GM23338 (cell line): ENCODE results near the gene ANKRD63. TPM values are rescaled to one million over a fixed set of nuclear protein-coding genes. Genes with fewer than 3 reads are reported as not detected.

ENCODE experiments used
- ATAC-seq: fragments of 200-7000 bp; cut with Tn5 transposase; 3 replicates; pipeline ENCODE4 v1.9.1; 2020
- DNase-seq: peaks from one replicate; pipeline ENCODE4 v3.0.0-alpha.2; 2015; ENCODE audit warnings: low spot score
- H2AFZ ChIP-seq: fragments of 200-600 bp; sonication (generic); 2 replicates; pipeline ENCODE4 v1.8.0; 2016; ENCODE audit warnings: antibody characterized with exemption, mild to moderate bottlenecking, moderate library complexity
- H3F3A ChIP-seq: fragments of 200-600 bp; sonication (generic); replicated peaks from 2 replicates; pipeline ENCODE4 v1.8.0; 2017; ENCODE audit warnings: antibody characterized with exemption, mixed run types, low read depth
- H3K27ac ChIP-seq: fragments of 200-600 bp; sonication (generic); 2 replicates; pipeline ENCODE4 v1.6.1; 2016; ENCODE audit warnings: low read depth
- H3K27me3 ChIP-seq: fragments of 200-600 bp; sonication (generic); 2 replicates; pipeline ENCODE4 v1.8.0; 2016; ENCODE audit warnings: mild to moderate bottlenecking, mixed run types, moderate library complexity; ENCODE audit not compliant: insufficient read depth
- H3K36me3 ChIP-seq: fragments of 200-600 bp; sonication (generic); 2 replicates; pipeline ENCODE4 v1.8.0; 2016; ENCODE audit warnings: mild to moderate bottlenecking; ENCODE audit not compliant: insufficient read depth
- H3K4me1 ChIP-seq: fragments of 200-600 bp; sonication (generic); 2 replicates; pipeline ENCODE4 v1.8.0; 2016; ENCODE audit warnings: mild to moderate bottlenecking, moderate library complexity; ENCODE audit not compliant: insufficient read depth
- H3K4me2 ChIP-seq: fragments of 200-600 bp; sonication (generic); 2 replicates; pipeline ENCODE4 v1.7.1; 2017; ENCODE audit warnings: mixed run types
- H3K4me3 ChIP-seq: fragments of 200-600 bp; sonication (generic); 2 replicates; pipeline ENCODE4 v1.6.1; 2016; ENCODE audit warnings: mixed run types
- H3K79me2 ChIP-seq: fragments of 200-600 bp; sonication (generic); replicated peaks from 2 replicates; pipeline ENCODE4 v1.8.0; 2017; ENCODE audit warnings: mild to moderate bottlenecking; ENCODE audit not compliant: insufficient read depth
- H3K9me2 ChIP-seq: fragments of 200-600 bp; sonication (generic); 2 replicates; pipeline ENCODE4 v1.8.0; 2017; ENCODE audit not compliant: insufficient read depth
- H4K20me1 ChIP-seq: fragments of 200-600 bp; sonication (generic); replicated peaks from 2 replicates; pipeline ENCODE4 v1.8.0; 2017; ENCODE audit warnings: mild to moderate bottlenecking; ENCODE audit not compliant: insufficient read depth
- H3K27ac Mint-ChIP-seq: 2 replicates; pipeline ENCODE4 v1.8.0; 2020; ENCODE audit warnings: inconsistent platforms, mild to moderate bottlenecking, moderate library complexity, mixed read lengths
- H3K27me3 Mint-ChIP-seq: 3 replicates; pipeline ENCODE4 v1.8.0; 2022; ENCODE audit warnings: low read depth, mild to moderate bottlenecking, moderate library complexity, mixed read lengths, inconsistent platforms; ENCODE audit not compliant: insufficient read depth, poor library complexity
- H3K36me3 Mint-ChIP-seq: 3 replicates; pipeline ENCODE4 v1.8.0; 2021; ENCODE audit warnings: low read depth, mild to moderate bottlenecking, inconsistent platforms, moderate library complexity, mixed read lengths
- H3K4me1 Mint-ChIP-seq: 3 replicates; pipeline ENCODE4 v1.8.0; 2020; ENCODE audit warnings: mild to moderate bottlenecking, inconsistent platforms, mixed read lengths
- H3K4me3 Mint-ChIP-seq: 3 replicates; pipeline ENCODE4 v1.8.0; 2021; ENCODE audit warnings: moderate library complexity, mild to moderate bottlenecking, inconsistent platforms, mixed read lengths
- H3K9me3 Mint-ChIP-seq: 3 replicates; pipeline ENCODE4 v1.8.0; 2020; ENCODE audit warnings: moderate library complexity, mild to moderate bottlenecking, inconsistent platforms, mixed read lengths
- EZH2 ChIP-seq: fragments of 200-600 bp; sonication (generic); IDR thresholded peaks from one replicate; pipeline ENCODE4 v1.8.0; 2017; ENCODE audit warnings: antibody characterized with exemption, mild to moderate bottlenecking, low read depth; ENCODE audit not compliant: unreplicated experiment
- EZH2phosphoT487 ChIP-seq: fragments of 200-600 bp; sonication (generic); IDR thresholded peaks from one replicate; pipeline ENCODE4 v1.8.1; 2018; ENCODE audit warnings: antibody characterized with exemption; ENCODE audit not compliant: unreplicated experiment
- JUNB ChIP-seq: IDR thresholded peaks from one replicate; pipeline ENCODE4 v1.6.1; 2016; ENCODE audit warnings: antibody characterized with exemption; ENCODE audit not compliant: unreplicated experiment
- NANOG ChIP-seq: IDR thresholded peaks from 2 replicates; pipeline ENCODE4 v1.6.1; 2016; ENCODE audit warnings: antibody characterized with exemption, borderline replicate concordance
- POLR2AphosphoS5 ChIP-seq: IDR thresholded peaks from 2 replicates; pipeline ENCODE4 v1.6.1; 2016; ENCODE audit warnings: antibody characterized with exemption, low read depth
- STAT1 ChIP-seq: IDR thresholded peaks from one replicate; pipeline ENCODE4 v1.6.1; 2016; ENCODE audit warnings: antibody characterized with exemption; ENCODE audit not compliant: unreplicated experiment
- ZNF114 ChIP-seq: fragments of 250-450 bp; sonication (Bioruptor Pico); IDR thresholded peaks from 2 replicates; pipeline ENCODE4 v1.5.0; 2020; ENCODE audit warnings: mild to moderate bottlenecking, moderate library complexity
- ZNF331 ChIP-seq: fragments of 250-450 bp; sonication (Bioruptor Pico); IDR thresholded peaks from 2 replicates; pipeline ENCODE4 v1.5.0; 2020; ENCODE audit warnings: low read depth, mild to moderate bottlenecking, moderate library complexity
- polyA plus RNA-seq: library from polyadenylated mRNA; unstranded; fragments of >200 nt; fragmentation: Nextera tagmentation; extraction: Ambion mirVana; gene quantifications from 2 replicates; pipeline ENCODE4 v1.2.1, GENCODE V29; 2016
- total RNA-seq: library from RNA; depleted of rRNA; stranded (reverse); fragments of >200 nt; shearing (Covaris generic); gene quantifications from 2 replicates; pipeline ENCODE4 v1.2.3, GENCODE V29; 2014
- TF ChIP-seq, protein P1 (sequence below), 2 experiments: fragments of 200-600 bp in 1 of 2; sonication (generic) in 1 of 2; conservative IDR thresholded peaks; 2 replicates each; pipeline versions ENCODE4 v1.5.1 to v1.6.1; 2016 to 2017; ENCODE audit warnings: antibody characterized with exemption in 2 of 2, low read depth in 2 of 2, mild to moderate bottlenecking in 2 of 2, moderate library complexity in 1 of 2
- TF ChIP-seq, protein P2 (sequence below): IDR thresholded peaks from 2 replicates; pipeline ENCODE4 v1.6.1; 2016; ENCODE audit warnings: antibody characterized with exemption
- TF ChIP-seq, protein P3 (sequence below): IDR thresholded peaks from one replicate; pipeline ENCODE4 v1.6.1; 2018; ENCODE audit warnings: antibody characterized with exemption; ENCODE audit not compliant: unreplicated experiment

The ANKRD63 gene
- total and polyA plus RNA-seq, 2 experiments from 2014 or later: 0.59 TPM; not detected in 1

DNA sequence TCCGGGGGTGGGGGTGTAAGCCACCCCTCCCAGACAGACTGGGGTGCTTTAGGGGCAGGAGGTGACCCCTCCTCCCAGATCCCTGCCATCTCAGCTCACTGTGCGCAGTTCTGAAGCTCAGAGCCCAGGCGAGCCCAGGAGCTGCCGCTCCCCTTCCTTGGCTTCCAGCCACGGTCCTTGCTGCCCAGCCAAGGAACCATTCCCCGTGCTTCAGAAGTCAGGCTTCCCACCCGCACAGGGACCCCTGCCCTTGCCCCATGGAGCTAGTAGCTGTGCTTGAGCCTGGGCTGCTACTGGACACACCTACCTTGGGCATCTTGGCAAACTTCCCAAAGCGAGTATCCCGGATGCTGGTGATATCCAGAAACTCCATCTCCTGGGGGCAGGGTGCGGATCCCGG lies 20.1 kb upstream of the ANKRD63 start:
- H3K4me3 Mint-ChIP-seq: no peak overlapping the region
- H3K36me3 Mint-ChIP-seq: peaks cover 12% of the 10 kb centered on the region
- H3F3A ChIP-seq: no peaks in the 10 kb centered on the region
- H4K20me1 ChIP-seq: no peaks in the 10 kb centered on the region
- no peak overlapping the region for H2AFZ ChIP-seq
- H3K36me3 ChIP-seq: no peaks in the 10 kb centered on the region
- TF ChIP-seq EZH2phosphoT487 (no peak), JUNB (no peak), ZNF331 (CRISPR knock-in tag) (no peak), EZH2 (no peak), NANOG (no peak), ZNF114 (CRISPR knock-in tag) (no peak)
- TF ChIP-seq, protein P1, sequence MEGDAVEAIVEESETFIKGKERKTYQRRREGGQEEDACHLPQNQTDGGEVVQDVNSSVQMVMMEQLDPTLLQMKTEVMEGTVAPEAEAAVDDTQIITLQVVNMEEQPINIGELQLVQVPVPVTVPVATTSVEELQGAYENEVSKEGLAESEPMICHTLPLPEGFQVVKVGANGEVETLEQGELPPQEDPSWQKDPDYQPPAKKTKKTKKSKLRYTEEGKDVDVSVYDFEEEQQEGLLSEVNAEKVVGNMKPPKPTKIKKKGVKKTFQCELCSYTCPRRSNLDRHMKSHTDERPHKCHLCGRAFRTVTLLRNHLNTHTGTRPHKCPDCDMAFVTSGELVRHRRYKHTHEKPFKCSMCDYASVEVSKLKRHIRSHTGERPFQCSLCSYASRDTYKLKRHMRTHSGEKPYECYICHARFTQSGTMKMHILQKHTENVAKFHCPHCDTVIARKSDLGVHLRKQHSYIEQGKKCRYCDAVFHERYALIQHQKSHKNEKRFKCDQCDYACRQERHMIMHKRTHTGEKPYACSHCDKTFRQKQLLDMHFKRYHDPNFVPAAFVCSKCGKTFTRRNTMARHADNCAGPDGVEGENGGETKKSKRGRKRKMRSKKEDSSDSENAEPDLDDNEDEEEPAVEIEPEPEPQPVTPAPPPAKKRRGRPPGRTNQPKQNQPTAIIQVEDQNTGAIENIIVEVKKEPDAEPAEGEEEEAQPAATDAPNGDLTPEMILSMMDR (conservative IDR thresholded peaks at IDR 0.05; ENCODE audit: low read depth in 2 of 2): no peak
- TF ChIP-seq, protein P2, sequence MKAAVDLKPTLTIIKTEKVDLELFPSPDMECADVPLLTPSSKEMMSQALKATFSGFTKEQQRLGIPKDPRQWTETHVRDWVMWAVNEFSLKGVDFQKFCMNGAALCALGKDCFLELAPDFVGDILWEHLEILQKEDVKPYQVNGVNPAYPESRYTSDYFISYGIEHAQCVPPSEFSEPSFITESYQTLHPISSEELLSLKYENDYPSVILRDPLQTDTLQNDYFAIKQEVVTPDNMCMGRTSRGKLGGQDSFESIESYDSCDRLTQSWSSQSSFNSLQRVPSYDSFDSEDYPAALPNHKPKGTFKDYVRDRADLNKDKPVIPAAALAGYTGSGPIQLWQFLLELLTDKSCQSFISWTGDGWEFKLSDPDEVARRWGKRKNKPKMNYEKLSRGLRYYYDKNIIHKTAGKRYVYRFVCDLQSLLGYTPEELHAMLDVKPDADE: no peak
- TF ChIP-seq, protein P3, sequence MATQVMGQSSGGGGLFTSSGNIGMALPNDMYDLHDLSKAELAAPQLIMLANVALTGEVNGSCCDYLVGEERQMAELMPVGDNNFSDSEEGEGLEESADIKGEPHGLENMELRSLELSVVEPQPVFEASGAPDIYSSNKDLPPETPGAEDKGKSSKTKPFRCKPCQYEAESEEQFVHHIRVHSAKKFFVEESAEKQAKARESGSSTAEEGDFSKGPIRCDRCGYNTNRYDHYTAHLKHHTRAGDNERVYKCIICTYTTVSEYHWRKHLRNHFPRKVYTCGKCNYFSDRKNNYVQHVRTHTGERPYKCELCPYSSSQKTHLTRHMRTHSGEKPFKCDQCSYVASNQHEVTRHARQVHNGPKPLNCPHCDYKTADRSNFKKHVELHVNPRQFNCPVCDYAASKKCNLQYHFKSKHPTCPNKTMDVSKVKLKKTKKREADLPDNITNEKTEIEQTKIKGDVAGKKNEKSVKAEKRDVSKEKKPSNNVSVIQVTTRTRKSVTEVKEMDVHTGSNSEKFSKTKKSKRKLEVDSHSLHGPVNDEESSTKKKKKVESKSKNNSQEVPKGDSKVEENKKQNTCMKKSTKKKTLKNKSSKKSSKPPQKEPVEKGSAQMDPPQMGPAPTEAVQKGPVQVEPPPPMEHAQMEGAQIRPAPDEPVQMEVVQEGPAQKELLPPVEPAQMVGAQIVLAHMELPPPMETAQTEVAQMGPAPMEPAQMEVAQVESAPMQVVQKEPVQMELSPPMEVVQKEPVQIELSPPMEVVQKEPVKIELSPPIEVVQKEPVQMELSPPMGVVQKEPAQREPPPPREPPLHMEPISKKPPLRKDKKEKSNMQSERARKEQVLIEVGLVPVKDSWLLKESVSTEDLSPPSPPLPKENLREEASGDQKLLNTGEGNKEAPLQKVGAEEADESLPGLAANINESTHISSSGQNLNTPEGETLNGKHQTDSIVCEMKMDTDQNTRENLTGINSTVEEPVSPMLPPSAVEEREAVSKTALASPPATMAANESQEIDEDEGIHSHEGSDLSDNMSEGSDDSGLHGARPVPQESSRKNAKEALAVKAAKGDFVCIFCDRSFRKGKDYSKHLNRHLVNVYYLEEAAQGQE: no peak
- no peaks in the 10 kb centered on the region for H3K79me2 ChIP-seq
- H3K27ac Mint-ChIP-seq: no peak overlapping the region
- no peak overlapping the region for H3K4me2 ChIP-seq
- no peak overlapping the region for H3K27ac ChIP-seq
- peaks cover 18% of the 10 kb centered on the region for H3K4me1 ChIP-seq
- no peaks in the 10 kb centered on the region for H3K9me2 ChIP-seq
- peaks cover 35% of the 10 kb centered on the region for H3K27me3 Mint-ChIP-seq
- H3K4me3 ChIP-seq: no peak overlapping the region
- DNase-seq (no peak), ATAC-seq (no peak)
- peaks cover 15% of the 10 kb centered on the region for H3K9me3 Mint-ChIP-seq
- H3K4me1 Mint-ChIP-seq: peaks cover 28% of the 10 kb centered on the region
- no peaks in the 10 kb centered on the region for H3K27me3 ChIP-seq

DNA sequence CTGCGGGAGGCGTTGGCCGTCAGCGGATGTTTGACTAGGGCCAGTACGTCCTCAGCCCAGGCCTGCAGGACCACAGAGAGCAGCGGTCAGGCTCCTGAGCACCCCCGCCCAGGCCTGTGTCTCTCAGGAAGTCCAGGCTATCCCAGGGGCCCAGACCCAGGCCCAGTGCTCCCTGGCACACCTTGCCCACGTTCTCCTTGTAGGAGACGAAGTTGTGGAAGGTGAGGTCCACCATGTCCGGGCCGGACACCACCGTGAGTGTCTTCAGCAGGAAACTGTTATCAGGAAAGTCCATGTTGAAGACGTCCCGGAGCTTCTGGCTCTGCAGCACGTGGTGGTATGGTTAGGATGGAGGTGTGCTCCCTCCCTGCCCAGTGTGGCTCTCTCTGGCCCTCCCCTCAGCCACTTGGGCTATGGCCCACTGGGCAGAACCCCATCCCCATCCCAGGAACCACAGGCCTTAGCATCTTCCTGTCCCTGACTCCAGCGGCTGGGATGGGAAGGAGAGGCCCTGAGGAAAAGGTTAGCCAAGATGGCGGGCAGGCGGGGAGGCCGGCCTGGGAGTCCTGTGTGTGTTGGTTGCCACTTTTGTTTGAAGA lies 19.5 kb upstream of the ANKRD63 start:
- Histone ChIP-seq H3K79me2 (no peaks in the 10 kb centered on the region), H3K36me3 (no peaks in the 10 kb centered on the region), H3F3A (no peaks in the 10 kb centered on the region), H3K27ac (no peak overlapping the region), H3K4me1 (peaks cover 13% of the 10 kb centered on the region), H3K4me3 (no peak overlapping the region), H3K4me2 (peak overlapping the region; percentile 57; the same call in 1 of the 2 replicates), H2AFZ (peak overlapping the region; percentile 74; the same call in 1 of the 2 replicates), H3K9me2 (no peaks in the 10 kb centered on the region), H4K20me1 (no peaks in the 10 kb centered on the region), H3K27me3 (no peaks in the 10 kb centered on the region)
- Mint-ChIP-seq H3K4me1 (peaks cover 25% of the 10 kb centered on the region), H3K9me3 (peaks cover 15% of the 10 kb centered on the region), H3K36me3 (peaks cover 12% of the 10 kb centered on the region), H3K4me3 (no peak overlapping the region), H3K27ac (no peak overlapping the region), H3K27me3 (peaks cover 38% of the 10 kb centered on the region)
- DNase-seq (no peak), ATAC-seq (no peak)
- TF ChIP-seq, protein P1 (conservative IDR thresholded peaks at IDR 0.05; ENCODE audit: low read depth in 2 of 2): no peak
- TF ChIP-seq JUNB (no peak), NANOG (no peak), STAT1 (no peak), POLR2AphosphoS5 (no peak)
- TF ChIP-seq, protein P3: no peak
